ENCODE results near the gene SSC5D.

GRCh38 chr19:55447421-55448174 is 40.6 kb upstream of the SSC5D start:
- TF ChIP-seq EZH2 (IDR thresholded peaks at IDR 0.05; ENCODE audit: insufficient read depth, low read length) (no peak), CTCF (IDR thresholded peaks at IDR 0.05; ENCODE audit: insufficient read depth, low read depth, low read length) (no peak)
